Neural progenitor cell (in vitro differentiated cells): Measurements from ENCODE around the gene VPS4B.

Experiments used
- CTCF ChIP-seq: fragments of 200-600 bp; sonication (generic); IDR thresholded peaks from 2 replicates; pipeline ENCODE4 v1.5.1; 2017; ENCODE audit warnings: antibody characterized with exemption, mild to moderate bottlenecking
- EZH2 ChIP-seq: fragments of 200-600 bp; sonication (generic); IDR thresholded peaks from 2 replicates; pipeline ENCODE4 v1.6.1; 2017; ENCODE audit warnings: antibody characterized with exemption, mild to moderate bottlenecking, moderate library complexity
- EZH2phosphoT487 ChIP-seq: fragments of 200-600 bp; sonication (generic); IDR thresholded peaks from 2 replicates; pipeline ENCODE4 v1.6.1; 2017; ENCODE audit warnings: antibody characterized with exemption

GRCh38 chr18:63468575-63468974 is 46.3 kb upstream of the VPS4B start:
- TF ChIP-seq CTCF (no peak), EZH2 (no peak), EZH2phosphoT487 (no peak)
